Subcutaneous abdominal adipose tissue (tissue), 5 donors: Measurements from ENCODE around the gene GRIP1.

Source experiments
- H3K27ac ChIP-seq: one replicate; pipeline ENCODE4 v1.7.0; 2013; ENCODE audit warnings: low read depth, mild to moderate bottlenecking, inconsistent platforms, low read length, moderate library complexity
- H3K27me3 ChIP-seq, 5 donors: one replicate each; pipeline ENCODE4 v1.7.0; 2013; ENCODE audit warnings: low read length in 5 of 5, inconsistent platforms in 1 of 5; ENCODE audit not compliant: control insufficient read depth in 5 of 5, insufficient read depth in 4 of 5
- H3K36me3 ChIP-seq, 5 donors: one replicate each; pipeline ENCODE4 v1.7.0; 2013; ENCODE audit warnings: low read length in 5 of 5; ENCODE audit not compliant: control insufficient read depth in 5 of 5, insufficient read depth in 5 of 5
- H3K4me1 ChIP-seq, 5 donors: one replicate each; pipeline ENCODE4 v1.7.0; 2013; ENCODE audit warnings: low read length in 5 of 5, mild to moderate bottlenecking in 3 of 5, moderate library complexity in 1 of 5; ENCODE audit not compliant: control insufficient read depth in 5 of 5, insufficient read depth in 5 of 5
- H3K4me3 ChIP-seq, 5 donors: one replicate each; pipeline ENCODE4 v1.7.0; 2013; ENCODE audit warnings: low read length in 5 of 5, low read depth in 1 of 5
- H3K9ac ChIP-seq, 5 donors: one replicate each; pipeline ENCODE4 v1.7.0; 2013; ENCODE audit warnings: low read length in 5 of 5, mild to moderate bottlenecking in 4 of 5, moderate library complexity in 3 of 5
- H3K9me3 ChIP-seq, 5 donors: one replicate each; pipeline ENCODE4 v1.7.0; 2013; ENCODE audit warnings: low read length in 5 of 5; ENCODE audit not compliant: control insufficient read depth in 5 of 5
- donor health status: healthy.
- donor health status: healthy.
- donor health status: healthy.
- donor health status: healthy.
- donor health status: healthy.

Gene GRIP1

GRCh38 chr12:66548338-66549049 is 130.4 kb downstream of the GRIP1 start:
- no peak overlapping the region for H3K9ac ChIP-seq
- no peaks in the 10 kb centered on the region for H3K9me3 ChIP-seq
- no peak overlapping the region for H3K4me3 ChIP-seq
- H3K27ac ChIP-seq: no peak overlapping the region
- H3K27me3 ChIP-seq: no peaks in the 10 kb centered on the region
- H3K4me1 ChIP-seq: no peaks in the 10 kb centered on the region
- H3K36me3 ChIP-seq: no peaks in the 10 kb centered on the region

GRCh38 chr12:66541426-66541825 is 137.4 kb downstream of the GRIP1 start:
- H3K9me3 ChIP-seq: no peaks in the 10 kb centered on the region
- H3K4me1 ChIP-seq: no peaks in the 10 kb centered on the region
- H3K36me3 ChIP-seq: no peaks in the 10 kb centered on the region
- no peak overlapping the region for H3K4me3 ChIP-seq
- no peaks in the 10 kb centered on the region for H3K27me3 ChIP-seq
- H3K9ac ChIP-seq: no peak overlapping the region
- no peak overlapping the region for H3K27ac ChIP-seq

GRCh38 chr12:66539431-66539830 is 139.4 kb downstream of the GRIP1 start:
- no peaks in the 10 kb centered on the region for H3K36me3 ChIP-seq
- H3K27me3 ChIP-seq: no peaks in the 10 kb centered on the region
- no peak overlapping the region for H3K9ac ChIP-seq
- no peak overlapping the region for H3K27ac ChIP-seq
- H3K9me3 ChIP-seq: no peaks in the 10 kb centered on the region
- no peak overlapping the region for H3K4me3 ChIP-seq
- no peaks in the 10 kb centered on the region for H3K4me1 ChIP-seq

GRCh38 chr12:66538970-66539369 is 139.9 kb downstream of the GRIP1 start:
- Histone ChIP-seq H3K36me3 (no peaks in the 10 kb centered on the region), H3K9ac (no peak overlapping the region), H3K27me3 (no peaks in the 10 kb centered on the region), H3K9me3 (no peaks in the 10 kb centered on the region), H3K27ac (no peak overlapping the region), H3K4me1 (no peaks in the 10 kb centered on the region), H3K4me3 (no peak overlapping the region)

- H3K27ac ChIP-seq: no peak overlapping the region
- H3K36me3 ChIP-seq: no peaks in the 10 kb centered on the region
- H3K4me3 ChIP-seq: no peak overlapping the region
- H3K9me3 ChIP-seq: no peaks in the 10 kb centered on the region
- no peak overlapping the region for H3K9ac ChIP-seq
- no peaks in the 10 kb centered on the region for H3K4me1 ChIP-seq
- no peaks in the 10 kb centered on the region for H3K27me3 ChIP-seq
Measured at GRCh38 chr12:66537876-66538275, 141.0 kb downstream of the GRIP1 start.

- Histone ChIP-seq H3K4me1 (no peaks in the 10 kb centered on the region), H3K9me3 (no peaks in the 10 kb centered on the region), H3K27me3 (no peaks in the 10 kb centered on the region), H3K4me3 (no peak overlapping the region), H3K36me3 (no peaks in the 10 kb centered on the region), H3K27ac (no peak overlapping the region), H3K9ac (no peak overlapping the region)
Measured at GRCh38 chr12:66533767-66534166, 145.1 kb downstream of the GRIP1 start.

- Histone ChIP-seq H3K4me1 (no peaks in the 10 kb centered on the region), H3K27ac (no peak overlapping the region), H3K36me3 (no peaks in the 10 kb centered on the region), H3K9ac (no peak overlapping the region), H3K27me3 (no peaks in the 10 kb centered on the region), H3K4me3 (no peak overlapping the region), H3K9me3 (no peaks in the 10 kb centered on the region)
Measured at GRCh38 chr12:66531766-66532165, 147.1 kb downstream of the GRIP1 start.

GRCh38 chr12:66529934-66530333 is 148.9 kb downstream of the GRIP1 start:
- Histone ChIP-seq H3K4me3 (no peak overlapping the region), H3K36me3 (no peaks in the 10 kb centered on the region), H3K27me3 (no peaks in the 10 kb centered on the region), H3K4me1 (no peaks in the 10 kb centered on the region), H3K9ac (no peak overlapping the region), H3K27ac (no peak overlapping the region), H3K9me3 (no peaks in the 10 kb centered on the region)

GRCh38 chr12:66516561-66516960 is 162.3 kb downstream of the GRIP1 start:
- no peaks in the 10 kb centered on the region for H3K36me3 ChIP-seq
- H3K27me3 ChIP-seq: no peaks in the 10 kb centered on the region
- no peak overlapping the region for H3K4me3 ChIP-seq
- no peak overlapping the region for H3K27ac ChIP-seq
- H3K4me1 ChIP-seq: peaks cover 0 to 2% (median 0%) of the 10 kb centered on the region in 5 donors
- H3K9ac ChIP-seq: no peak overlapping the region
- H3K9me3 ChIP-seq: no peaks in the 10 kb centered on the region

GRCh38 chr12:66516133-66516532 is 162.7 kb downstream of the GRIP1 start:
- Histone ChIP-seq H3K9me3 (no peaks in the 10 kb centered on the region), H3K27me3 (no peaks in the 10 kb centered on the region), H3K27ac (no peak overlapping the region), H3K36me3 (no peaks in the 10 kb centered on the region), H3K4me3 (no peak overlapping the region), H3K4me1 (peaks cover 0 to 2% (median 0%) of the 10 kb centered on the region in 5 donors), H3K9ac (no peak overlapping the region)
